Type B pancreatic cell (in vitro differentiated cells): Measurements from ENCODE around the gene PIP4K2A. TPM values are rescaled to one million over a fixed set of nuclear protein-coding genes. Genes with fewer than 3 reads are reported as not detected.

Experiments used
- DNase-seq: peaks from one replicate; pipeline ENCODE4 v3.0.0; 2021; ENCODE audit warnings: mixed read lengths; ENCODE audit not compliant: unreplicated experiment; ENCODE audit errors: extremely low spot score
- H3K27ac Mint-ChIP-seq: 2 replicates; pipeline ENCODE4 v1.8.0; 2021; ENCODE audit warnings: mild to moderate bottlenecking, mixed read lengths
- H3K27me3 Mint-ChIP-seq: 2 replicates; pipeline ENCODE4 v1.8.0; 2021; ENCODE audit warnings: mixed read lengths
- H3K36me3 Mint-ChIP-seq: 2 replicates; pipeline ENCODE4 v1.8.0; 2021; ENCODE audit warnings: mixed read lengths
- H3K4me1 Mint-ChIP-seq: one replicate; pipeline ENCODE4 v1.8.0; 2021; ENCODE audit warnings: mixed read lengths; ENCODE audit not compliant: unreplicated experiment
- H3K4me3 Mint-ChIP-seq: 2 replicates; pipeline ENCODE4 v1.8.0; 2021; ENCODE audit warnings: mild to moderate bottlenecking, mixed read lengths
- H3K9me3 Mint-ChIP-seq: 2 replicates; pipeline ENCODE4 v1.8.0; 2021; ENCODE audit warnings: mixed read lengths
- total RNA-seq: library from RNA; stranded (reverse); gene quantifications from 2 replicates; pipeline ENCODE4 v1.2.1, GENCODE V29; 2021; ENCODE audit warnings: low replicate concordance
- TF ChIP-seq, protein P1 (sequence below): fragments of 200-600 bp; sonication (generic); conservative IDR thresholded peaks from 2 replicates; pipeline ENCODE4 v1.5.0; 2021; ENCODE audit warnings: antibody characterized with exemption, mild to moderate bottlenecking

Gene PIP4K2A
- total RNA-seq, 1 donor from 2014 or later, result 15.7 TPM

DNA sequence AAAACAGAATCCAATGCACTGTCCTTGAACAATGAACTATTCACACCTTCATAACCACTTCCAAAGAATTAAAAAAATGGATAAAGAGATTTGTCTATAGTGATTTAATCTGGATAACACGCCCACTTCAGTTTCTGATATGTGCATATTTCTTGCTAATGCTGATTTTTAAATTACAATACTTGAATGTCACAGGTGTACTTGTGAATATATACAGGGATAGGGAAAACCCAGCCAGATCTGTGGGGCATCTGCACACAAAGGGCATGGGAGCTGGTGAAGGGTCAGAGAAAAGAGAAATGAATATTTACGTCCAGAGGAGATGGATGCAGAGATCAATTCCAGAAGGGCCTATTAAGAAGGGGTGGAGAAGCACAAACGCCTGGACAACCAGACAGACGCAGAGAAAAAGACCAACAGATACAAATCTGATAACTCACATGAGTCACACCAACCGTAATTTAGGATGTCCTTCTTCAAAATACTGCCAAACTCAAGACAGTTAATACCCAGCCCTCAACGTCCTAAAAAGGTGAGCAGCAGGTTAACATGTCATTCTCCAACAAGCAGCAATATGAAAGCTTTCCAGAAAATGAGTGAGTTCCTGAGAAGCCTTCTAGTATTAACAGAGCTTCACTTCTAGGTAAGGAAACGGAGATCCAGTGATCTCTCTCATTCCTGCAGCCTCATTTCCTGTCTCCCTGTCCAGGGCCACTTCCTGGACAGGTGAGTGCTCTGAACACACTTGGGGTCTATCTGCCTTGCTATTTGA lies 41.9 kb downstream of the PIP4K2A start:
- Mint-ChIP-seq H3K4me1 (peaks cover 8% of the 10 kb centered on the region), H3K27me3 (no peaks in the 10 kb centered on the region), H3K9me3 (no peaks in the 10 kb centered on the region), H3K36me3 (no peaks in the 10 kb centered on the region), H3K4me3 (no peak overlapping the region), H3K27ac (no peak overlapping the region)
- DNase-seq, result no peak
- TF ChIP-seq, protein P1, sequence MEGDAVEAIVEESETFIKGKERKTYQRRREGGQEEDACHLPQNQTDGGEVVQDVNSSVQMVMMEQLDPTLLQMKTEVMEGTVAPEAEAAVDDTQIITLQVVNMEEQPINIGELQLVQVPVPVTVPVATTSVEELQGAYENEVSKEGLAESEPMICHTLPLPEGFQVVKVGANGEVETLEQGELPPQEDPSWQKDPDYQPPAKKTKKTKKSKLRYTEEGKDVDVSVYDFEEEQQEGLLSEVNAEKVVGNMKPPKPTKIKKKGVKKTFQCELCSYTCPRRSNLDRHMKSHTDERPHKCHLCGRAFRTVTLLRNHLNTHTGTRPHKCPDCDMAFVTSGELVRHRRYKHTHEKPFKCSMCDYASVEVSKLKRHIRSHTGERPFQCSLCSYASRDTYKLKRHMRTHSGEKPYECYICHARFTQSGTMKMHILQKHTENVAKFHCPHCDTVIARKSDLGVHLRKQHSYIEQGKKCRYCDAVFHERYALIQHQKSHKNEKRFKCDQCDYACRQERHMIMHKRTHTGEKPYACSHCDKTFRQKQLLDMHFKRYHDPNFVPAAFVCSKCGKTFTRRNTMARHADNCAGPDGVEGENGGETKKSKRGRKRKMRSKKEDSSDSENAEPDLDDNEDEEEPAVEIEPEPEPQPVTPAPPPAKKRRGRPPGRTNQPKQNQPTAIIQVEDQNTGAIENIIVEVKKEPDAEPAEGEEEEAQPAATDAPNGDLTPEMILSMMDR, result no peak

DNA sequence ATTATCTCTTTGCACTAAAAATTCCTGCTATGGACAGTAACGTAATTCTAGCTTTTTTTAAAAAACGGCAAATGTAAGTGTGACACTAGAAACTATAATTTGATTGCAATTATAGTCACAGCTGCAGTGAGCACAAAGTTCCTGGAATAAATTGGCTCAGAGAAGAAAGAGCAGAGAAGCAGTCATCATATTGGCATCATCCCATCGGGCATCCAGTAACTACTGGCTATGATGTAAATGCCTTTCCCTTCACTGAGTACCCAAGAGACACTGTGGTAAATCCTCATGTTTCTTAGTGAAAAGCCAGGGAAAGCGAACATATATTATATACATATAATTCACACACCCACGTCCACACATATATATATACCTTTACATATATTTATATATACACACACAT lies 43.6 kb downstream of the PIP4K2A start:
- no peaks in the 10 kb centered on the region for H3K36me3 Mint-ChIP-seq
- H3K4me1 Mint-ChIP-seq, result peaks cover 18% of the 10 kb centered on the region
- TF ChIP-seq, protein P1, result no peak
- H3K27me3 Mint-ChIP-seq, result no peaks in the 10 kb centered on the region
- H3K4me3 Mint-ChIP-seq, result no peak overlapping the region
- DNase-seq, result no peak
- no peaks in the 10 kb centered on the region for H3K9me3 Mint-ChIP-seq
- H3K27ac Mint-ChIP-seq, result no peak overlapping the region

DNA sequence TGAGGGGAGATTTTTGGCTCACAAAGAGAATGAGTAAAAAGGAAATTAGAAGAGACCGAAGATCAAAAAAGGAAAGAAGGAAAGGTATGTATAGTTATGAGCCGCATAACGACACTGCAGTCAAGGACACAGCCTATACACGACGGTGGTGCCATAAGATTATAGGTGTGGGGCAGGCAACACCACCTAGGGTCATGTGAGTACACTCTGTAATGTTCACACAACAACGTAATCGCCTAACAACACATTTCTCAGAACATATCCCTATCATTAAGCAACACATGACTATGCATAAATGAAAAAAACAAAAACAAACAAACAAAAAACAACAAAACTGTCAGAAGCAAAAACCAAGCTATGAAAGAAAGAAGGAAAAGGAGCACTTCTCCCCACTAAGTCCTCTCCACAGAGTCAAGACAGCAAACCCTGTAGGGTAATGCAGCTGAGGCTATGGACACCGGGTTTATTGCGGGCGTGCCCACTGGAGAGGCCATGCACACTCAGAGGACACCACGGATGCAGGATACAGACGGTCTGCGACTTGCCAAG lies 45.1 kb downstream of the PIP4K2A start:
- Mint-ChIP-seq H3K4me1 (peaks cover 18% of the 10 kb centered on the region), H3K27ac (no peak overlapping the region), H3K9me3 (no peaks in the 10 kb centered on the region), H3K27me3 (no peaks in the 10 kb centered on the region), H3K4me3 (no peak overlapping the region), H3K36me3 (no peaks in the 10 kb centered on the region)
- TF ChIP-seq, protein P1, result no peak
- no peak for DNase-seq

DNA sequence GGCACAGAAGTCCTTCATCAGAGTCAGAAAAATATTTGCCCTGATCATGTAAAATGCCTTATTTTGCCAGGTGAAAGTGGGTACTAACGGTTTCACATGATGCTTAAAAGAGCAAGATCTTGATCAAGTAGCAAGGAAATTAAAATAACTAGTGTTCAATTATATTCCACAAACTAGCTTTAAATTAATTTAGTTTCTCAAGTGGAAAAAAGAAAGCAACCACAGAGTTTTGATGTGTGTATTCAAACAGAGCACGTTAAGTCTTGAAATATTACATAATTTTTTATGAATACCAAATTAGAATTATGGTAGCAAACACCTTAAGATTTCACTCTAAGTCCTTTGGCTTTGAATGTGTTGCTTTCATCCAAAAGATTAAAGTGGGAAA lies 47.3 kb downstream of the PIP4K2A start:
- Mint-ChIP-seq H3K27me3 (no peaks in the 10 kb centered on the region), H3K27ac (no peak overlapping the region), H3K4me1 (peaks cover 16% of the 10 kb centered on the region), H3K9me3 (no peaks in the 10 kb centered on the region), H3K4me3 (no peak overlapping the region), H3K36me3 (no peaks in the 10 kb centered on the region)
- TF ChIP-seq, protein P1, result no peak
- no peak for DNase-seq

DNA sequence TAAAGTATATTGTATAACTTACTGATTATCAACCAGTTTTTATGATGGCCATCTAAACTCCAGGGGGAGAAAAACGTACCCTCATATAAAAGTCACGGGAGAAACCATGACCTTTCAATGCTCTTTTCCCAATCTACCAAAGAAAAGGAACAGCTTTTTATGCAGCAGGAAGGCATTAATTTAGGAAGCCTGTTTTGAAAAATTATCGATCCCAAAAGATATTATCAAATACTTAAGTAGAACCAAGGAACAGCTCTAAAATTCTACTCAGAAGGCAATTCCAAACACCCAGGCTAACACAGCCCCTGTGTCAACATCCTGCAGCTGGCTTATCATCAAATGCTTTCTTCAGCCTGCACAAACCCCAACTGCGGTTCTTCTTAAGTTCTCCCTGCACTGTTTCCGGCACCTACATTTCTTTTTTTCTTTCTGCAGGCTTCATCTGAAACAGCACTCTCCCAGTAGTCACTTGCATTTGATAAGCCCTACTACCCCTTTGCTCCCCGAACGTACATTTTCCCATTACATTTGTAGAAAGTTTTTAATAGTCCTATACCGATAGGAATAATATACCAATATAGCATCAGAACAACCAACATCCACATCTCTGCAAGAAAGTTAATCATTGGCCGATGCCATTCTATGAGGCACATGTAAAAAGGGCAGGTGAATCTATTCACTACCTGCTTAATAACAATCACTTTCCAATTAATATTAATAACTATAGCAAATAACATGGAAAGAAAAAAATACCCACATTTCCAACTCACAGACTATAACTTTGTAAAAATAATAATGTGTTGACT lies 47.9 kb downstream of the PIP4K2A start:
- Mint-ChIP-seq H3K27me3 (no peaks in the 10 kb centered on the region), H3K9me3 (no peaks in the 10 kb centered on the region), H3K4me1 (peaks cover 16% of the 10 kb centered on the region), H3K36me3 (no peaks in the 10 kb centered on the region), H3K4me3 (peak overlapping the region; percentile 22), H3K27ac (no peak overlapping the region)
- DNase-seq, result no peak
- TF ChIP-seq, protein P1, result no peak
